H9 (cell line): ENCODE results near the gene ABCA12. TPM values are rescaled to one million over a fixed set of nuclear protein-coding genes. Genes with fewer than 3 reads are reported as not detected.

Experiments used
- DNase-seq: peaks from one replicate; pipeline ENCODE4 v3.0.0-alpha.2; 2017
- H2AFZ ChIP-seq: one replicate; pipeline ENCODE4 v1.6.1; 2013; ENCODE audit warnings: mild to moderate bottlenecking, low read length, control low read depth, moderate library complexity
- H2AK5ac ChIP-seq: 2 replicates; pipeline ENCODE4 v1.6.1; 2013; ENCODE audit warnings: low read length, control low read depth, mixed read lengths; ENCODE audit not compliant: insufficient read length
- H2BK120ac ChIP-seq: one replicate; pipeline ENCODE4 v1.6.1; 2013; ENCODE audit warnings: low read depth, mild to moderate bottlenecking, low read length, control low read depth, inconsistent platforms; ENCODE audit not compliant: poor library complexity, severe bottlenecking
- H2BK12ac ChIP-seq: 2 replicates; pipeline ENCODE4 v1.6.1; 2013; ENCODE audit warnings: low read length, control low read depth, mixed read lengths, low read depth; ENCODE audit not compliant: insufficient read length
- H2BK15ac ChIP-seq: 2 replicates; pipeline ENCODE4 v1.6.1; 2013; ENCODE audit warnings: low read depth, low read length, control low read depth
- H2BK20ac ChIP-seq: one replicate; pipeline ENCODE4 v1.6.1; 2013; ENCODE audit warnings: low read depth, mild to moderate bottlenecking, low read length, control low read depth, inconsistent platforms; ENCODE audit not compliant: poor library complexity, severe bottlenecking
- H2BK5ac ChIP-seq: 2 replicates; pipeline ENCODE4 v1.6.1; 2013; ENCODE audit warnings: low read length, control low read depth, mixed read lengths; ENCODE audit not compliant: insufficient read length
- H3K14ac ChIP-seq: 2 replicates; pipeline ENCODE4 v1.6.1; 2013; ENCODE audit warnings: low read length, control low read depth; ENCODE audit not compliant: insufficient read depth
- H3K18ac ChIP-seq: 2 replicates; pipeline ENCODE4 v1.6.1; 2013; ENCODE audit warnings: low read depth, mild to moderate bottlenecking, mixed read lengths, low read length, control low read depth; ENCODE audit not compliant: insufficient read length
- H3K23ac ChIP-seq: 2 replicates; pipeline ENCODE4 v1.6.1; 2013; ENCODE audit warnings: low read length, control low read depth, mixed read lengths, low read depth; ENCODE audit not compliant: insufficient read length
- H3K23me2 ChIP-seq: 2 replicates; pipeline ENCODE4 v1.6.1; 2013; ENCODE audit warnings: low read depth, mild to moderate bottlenecking, mixed read lengths, low read length, control low read depth; ENCODE audit not compliant: insufficient read length, poor library complexity, severe bottlenecking
- H3K27ac ChIP-seq: 2 replicates; pipeline ENCODE4 v1.5.1; 2013; ENCODE audit warnings: low read length, control low read depth, mixed read lengths, low read depth; ENCODE audit not compliant: insufficient read length
- H3K27me3 ChIP-seq: 2 replicates; pipeline ENCODE4 v1.6.1; 2013; ENCODE audit warnings: low read length, control low read depth, inconsistent platforms; ENCODE audit not compliant: insufficient read depth
- H3K4ac ChIP-seq: 2 replicates; pipeline ENCODE4 v1.6.1; 2013; ENCODE audit warnings: low read depth, mild to moderate bottlenecking, control low read depth, inconsistent platforms, low read length, moderate library complexity
- H3K4me1 ChIP-seq: 2 replicates; pipeline ENCODE4 v1.6.1; 2013; ENCODE audit warnings: low read length, control low read depth, inconsistent platforms; ENCODE audit not compliant: insufficient read depth
- H3K4me2 ChIP-seq: 2 replicates; pipeline ENCODE4 v1.6.1; 2013; ENCODE audit warnings: low read length, control low read depth, mixed read lengths; ENCODE audit not compliant: insufficient read length, insufficient read depth
- H3K56ac ChIP-seq: 2 replicates; pipeline ENCODE4 v1.6.1; 2013; ENCODE audit warnings: low read depth, mild to moderate bottlenecking, mixed read lengths, low read length, control low read depth; ENCODE audit not compliant: insufficient read length
- H3K79me1 ChIP-seq: 2 replicates; pipeline ENCODE4 v1.6.1; 2013; ENCODE audit warnings: low read depth, mild to moderate bottlenecking, moderate library complexity, low read length, control low read depth, inconsistent platforms; ENCODE audit not compliant: insufficient read depth, poor library complexity, severe bottlenecking
- H3K79me2 ChIP-seq: 2 replicates; pipeline ENCODE4 v1.6.1; 2013; ENCODE audit warnings: low read length, control low read depth, inconsistent platforms; ENCODE audit not compliant: insufficient read depth
- H3K9ac ChIP-seq: 2 replicates; pipeline ENCODE4 v1.6.1; 2013; ENCODE audit warnings: low read length, control low read depth, mixed read lengths; ENCODE audit not compliant: insufficient read length; ENCODE audit errors: extremely low read depth
- H3K9me3 ChIP-seq: one replicate; pipeline ENCODE4 v1.6.1; 2013; ENCODE audit warnings: low read depth, low read length, inconsistent platforms; ENCODE audit not compliant: control insufficient read depth
- H3T11ph ChIP-seq: one replicate; pipeline ENCODE4 v1.6.1; 2013; ENCODE audit warnings: mild to moderate bottlenecking, low read length, control low read depth, inconsistent platforms
- H4K20me1 ChIP-seq: one replicate; pipeline ENCODE4 v1.6.1; 2013; ENCODE audit not compliant: control insufficient read depth, insufficient read length, insufficient read depth
- H4K5ac ChIP-seq: 2 replicates; pipeline ENCODE4 v1.6.1; 2013; ENCODE audit warnings: low read depth, mild to moderate bottlenecking, mixed read lengths, low read length, control low read depth; ENCODE audit not compliant: insufficient read length
- H4K8ac ChIP-seq: replicated peaks from 2 replicates; pipeline ENCODE4 v1.6.1; 2013; ENCODE audit warnings: low read length, control low read depth, mixed read lengths, low read depth; ENCODE audit not compliant: insufficient read length
- H4K91ac ChIP-seq: 2 replicates; pipeline ENCODE4 v1.6.1; 2013; ENCODE audit warnings: low read depth, mild to moderate bottlenecking, moderate library complexity, mixed read lengths, low read length, control low read depth; ENCODE audit not compliant: insufficient read length
- H3K27ac Mint-ChIP-seq, 3 experiments: 2 replicates in 2 of 3; 3 replicates in 1 of 3; pipeline ENCODE4 v1.8.0; 2020 to 2021; ENCODE audit warnings: mixed read lengths in 3 of 3, mild to moderate bottlenecking in 1 of 3, moderate library complexity in 1 of 3
- H3K27me3 Mint-ChIP-seq: 2 replicates; pipeline ENCODE4 v1.8.0; 2021; ENCODE audit warnings: low read depth, mild to moderate bottlenecking, moderate library complexity, mixed read lengths
- H3K36me3 Mint-ChIP-seq, 3 experiments: 2 replicates in 2 of 3; 3 replicates in 1 of 3; pipeline ENCODE4 v1.8.0; 2020 to 2021; ENCODE audit warnings: low read depth in 3 of 3, mixed read lengths in 3 of 3; ENCODE audit not compliant: insufficient read depth in 1 of 3
- H3K4me1 Mint-ChIP-seq, 2 experiments: 2 replicates each; pipeline ENCODE4 v1.8.0; 2020; ENCODE audit warnings: mixed read lengths in 2 of 2
- H3K4me3 Mint-ChIP-seq, 2 experiments: 2 replicates in 1 of 2; 3 replicates in 1 of 2; pipeline ENCODE4 v1.8.0; 2020 to 2021; ENCODE audit warnings: mild to moderate bottlenecking in 2 of 2, mixed read lengths in 2 of 2, moderate library complexity in 1 of 2
- H3K9me3 Mint-ChIP-seq, 2 experiments: 2 replicates in 1 of 2; 3 replicates in 1 of 2; pipeline ENCODE4 v1.8.0; 2020; ENCODE audit warnings: mild to moderate bottlenecking in 2 of 2, mixed read lengths in 2 of 2, moderate library complexity in 1 of 2
- CTCF ChIP-seq: fragments of 200-600 bp; sonication (generic); conservative IDR thresholded peaks from 3 replicates; pipeline ENCODE4 v1.8.0; 2021; ENCODE audit warnings: antibody characterized with exemption, mild to moderate bottlenecking
- total RNA-seq: library from RNA; stranded (reverse); gene quantifications from 2 replicates; pipeline ENCODE4 v1.2.1, GENCODE V29; 2021

ABCA12 gene
- total RNA-seq, 1 experiment from 2014 or later = not detected

GRCh38 chr2:215143458-215143857 lies 5.0 kb upstream of the ABCA12 start:
- H3K9me3 Mint-ChIP-seq = no peaks in the 10 kb centered on the region; a peak in 1 of 5 replicates
- H3K27me3 Mint-ChIP-seq = no peaks in the 10 kb centered on the region; the same call in 1 of the 2 replicates

More at GRCh38 chr2:215143458-215143857, 5.0 kb upstream of the ABCA12 start:
- no peak overlapping the region for H3K14ac ChIP-seq
- H2BK15ac ChIP-seq = no peak overlapping the region
- no peaks in the 10 kb centered on the region for H4K20me1 ChIP-seq
- H4K8ac ChIP-seq = no peak overlapping the region
- H3K23me2 ChIP-seq = no peaks in the 10 kb centered on the region
- Mint-ChIP-seq H3K4me3 (no peak overlapping the region), H3K4me1 (no peaks in the 10 kb centered on the region), H3K27ac (no peak overlapping the region), H3K36me3 (no peaks in the 10 kb centered on the region)
- no peak overlapping the region for H2BK5ac ChIP-seq
- H3K4me2 ChIP-seq = no peak overlapping the region
- no peak for TF ChIP-seq CTCF
- H2AK5ac ChIP-seq = no peak overlapping the region
- no peak overlapping the region for H2BK20ac ChIP-seq
- no peaks in the 10 kb centered on the region for H3K79me1 ChIP-seq
- H2BK12ac ChIP-seq = no peak overlapping the region
- H3K4ac ChIP-seq = no peak overlapping the region
- no peak overlapping the region for H2AFZ ChIP-seq
- no peak overlapping the region for H3K56ac ChIP-seq
- no peaks in the 10 kb centered on the region for H3K79me2 ChIP-seq
- H3K27me3 ChIP-seq = no peaks in the 10 kb centered on the region
- no peak overlapping the region for H3K27ac ChIP-seq
- no peaks in the 10 kb centered on the region for H3K4me1 ChIP-seq
- H4K5ac ChIP-seq = no peak overlapping the region
- no peak overlapping the region for H3T11ph ChIP-seq
- H2BK120ac ChIP-seq = no peak overlapping the region
- no peak overlapping the region for H4K91ac ChIP-seq
- H3K9me3 ChIP-seq = no peaks in the 10 kb centered on the region
- H3K18ac ChIP-seq = no peak overlapping the region
- H3K9ac ChIP-seq = no peak overlapping the region
- no peak for DNase-seq
- H3K23ac ChIP-seq = no peak overlapping the region
